ENCODE results near the gene ZFAND2A. TPM values are rescaled to one million over a fixed set of nuclear protein-coding genes. Genes with fewer than 3 reads are reported as not detected.

Gene ZFAND2A
- total and polyA plus RNA-seq, 2 of the 8 experiments (the other 6 are each of a cell fraction or from before 2014, with no cell fraction given) = 16.6 to 20.3 TPM

DNA sequence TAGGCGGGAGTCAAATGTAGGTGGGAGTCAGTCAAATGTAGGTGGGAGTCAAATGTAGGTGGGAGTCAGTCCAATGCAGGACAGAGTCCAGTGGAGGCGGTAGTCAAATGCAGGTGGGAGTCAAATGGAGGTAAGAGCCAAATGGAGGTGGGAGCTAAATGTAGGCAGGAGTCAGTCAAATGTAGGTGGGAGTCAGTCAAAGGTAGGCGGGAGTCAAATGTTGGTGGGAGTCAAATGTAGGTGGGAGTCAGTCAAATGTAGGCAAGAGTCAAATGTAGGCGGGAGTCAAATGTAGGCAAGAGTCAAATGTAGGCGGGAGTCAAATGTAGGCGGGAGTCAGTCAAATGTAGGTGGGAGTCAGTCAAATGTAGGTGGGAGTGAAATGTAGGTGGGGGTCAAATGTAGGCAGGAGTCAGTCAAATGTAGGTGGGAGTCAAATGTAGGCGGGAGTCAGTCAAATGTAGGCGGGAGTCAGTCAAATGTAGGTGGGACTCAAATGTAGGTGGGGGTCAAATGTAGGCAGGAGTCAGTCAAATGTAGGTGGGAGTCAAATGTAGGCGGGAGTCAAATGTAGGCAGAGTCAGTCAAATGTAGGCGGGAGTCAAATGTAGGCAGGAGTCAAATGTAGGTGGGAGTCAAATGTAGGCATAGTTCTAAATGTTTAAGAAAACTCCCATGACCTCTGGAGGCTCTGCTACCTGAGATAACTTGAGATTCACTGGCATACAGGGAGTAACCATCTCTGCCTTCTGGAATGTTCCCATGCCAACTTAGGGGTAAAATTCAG lies 30.2 kb upstream of the ZFAND2A start:
- no peak overlapping the region for H2BK20ac ChIP-seq (ENCODE audit: low read length)
- H2BK5ac ChIP-seq (ENCODE audit: low read depth, low read length) = no peak overlapping the region
- H2AFZ ChIP-seq (ENCODE audit: low read length) = no peak overlapping the region
- WGBS, 2 experiments (ENCODE audit: extremely low coverage in 1 of 2, insufficient coverage in 1 of 2, insufficient read length in 1 of 2, insufficient replicate concordance in 2 of 2, low coverage in 1 of 2, low lambda C conversion rate in 2 of 2, missing lambda C conversion rate in 1 of 2) = 94% methylated on average over 10 of the region's 10 CpGs; no CpG with 5 or more reads in 1 of the 2 experiments
- no peak overlapping the region for H3K27ac ChIP-seq (ENCODE audit: low read depth, low read length)
- no peak overlapping the region for H4K8ac ChIP-seq (ENCODE audit: extremely low read depth, insufficient read depth, low read length)
- peaks cover 4% of the 10 kb centered on the region; the same call in 1 of the 2 replicates for H3K23me2 ChIP-seq (ENCODE audit: low read depth, low read length)
- no peak for FAIRE-seq
- no peak overlapping the region for H3K4ac ChIP-seq (replicated peaks; ENCODE audit: insufficient read length, low read depth, low read length)
- no peak overlapping the region for H3K23ac ChIP-seq (ENCODE audit: insufficient read length)
- no peak overlapping the region for H3K4me3 ChIP-seq (ENCODE audit: extremely low read depth in 1 of 4, insufficient read depth in 2 of 4, low read depth in 3 of 4, low read length in 4 of 4)
- H3K4me1 ChIP-seq (replicated peaks in 1 of 4; ENCODE audit: control insufficient read depth in 3 of 4, insufficient read depth in 4 of 4, low read length in 3 of 4) = no peaks in the 10 kb centered on the region
- no peaks in the 10 kb centered on the region for H3K9me3 ChIP-seq (ENCODE audit: insufficient read depth in 2 of 2, low read depth in 1 of 2, low read length in 1 of 2)
- no peaks in the 10 kb centered on the region for H4K20me1 ChIP-seq (replicated peaks in 1 of 2; ENCODE audit: control insufficient read depth in 1 of 2, insufficient read depth in 2 of 2, low read length in 2 of 2)
- H3K56ac ChIP-seq (replicated peaks; ENCODE audit: insufficient read length, low read depth, low read length) = no peak overlapping the region
- no peaks in the 10 kb centered on the region for H3K27me3 ChIP-seq (replicated peaks in 1 of 4; ENCODE audit: control insufficient read depth in 3 of 4, extremely low read depth in 1 of 4, insufficient read depth in 3 of 4, low read length in 3 of 4)
- no peak overlapping the region for H4K91ac ChIP-seq (replicated peaks; ENCODE audit: insufficient read length, low read length)
- no peak overlapping the region for H3K4me2 ChIP-seq (ENCODE audit: insufficient read depth in 1 of 2, low read depth in 2 of 2, low read length in 2 of 2)
- no peak overlapping the region for H3K9ac ChIP-seq (replicated peaks in 1 of 4; ENCODE audit: extremely low read depth in 1 of 4, low read depth in 3 of 4, low read length in 3 of 4)
- H3K18ac ChIP-seq (ENCODE audit: extremely low read depth, low read length) = no peak overlapping the region
- no peak overlapping the region for H2AK5ac ChIP-seq (ENCODE audit: low read depth, low read length)
- CTCF ChIA-PET (ENCODE audit: partially characterized antibody) = no interaction called here
- TF ChIP-seq, protein P1, sequence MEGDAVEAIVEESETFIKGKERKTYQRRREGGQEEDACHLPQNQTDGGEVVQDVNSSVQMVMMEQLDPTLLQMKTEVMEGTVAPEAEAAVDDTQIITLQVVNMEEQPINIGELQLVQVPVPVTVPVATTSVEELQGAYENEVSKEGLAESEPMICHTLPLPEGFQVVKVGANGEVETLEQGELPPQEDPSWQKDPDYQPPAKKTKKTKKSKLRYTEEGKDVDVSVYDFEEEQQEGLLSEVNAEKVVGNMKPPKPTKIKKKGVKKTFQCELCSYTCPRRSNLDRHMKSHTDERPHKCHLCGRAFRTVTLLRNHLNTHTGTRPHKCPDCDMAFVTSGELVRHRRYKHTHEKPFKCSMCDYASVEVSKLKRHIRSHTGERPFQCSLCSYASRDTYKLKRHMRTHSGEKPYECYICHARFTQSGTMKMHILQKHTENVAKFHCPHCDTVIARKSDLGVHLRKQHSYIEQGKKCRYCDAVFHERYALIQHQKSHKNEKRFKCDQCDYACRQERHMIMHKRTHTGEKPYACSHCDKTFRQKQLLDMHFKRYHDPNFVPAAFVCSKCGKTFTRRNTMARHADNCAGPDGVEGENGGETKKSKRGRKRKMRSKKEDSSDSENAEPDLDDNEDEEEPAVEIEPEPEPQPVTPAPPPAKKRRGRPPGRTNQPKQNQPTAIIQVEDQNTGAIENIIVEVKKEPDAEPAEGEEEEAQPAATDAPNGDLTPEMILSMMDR (IDR thresholded peaks at IDR 0.05; ENCODE audit: control extremely low read depth in 1 of 3, insufficient read depth in 1 of 3, low read depth in 1 of 3, low read length in 3 of 3) = no peak
- TF ChIP-seq TBP (IDR thresholded peaks at IDR 0.05; ENCODE audit: low read depth, low read length) (no peak), RNF2 (IDR thresholded peaks at IDR 0.05; ENCODE audit: borderline replicate concordance, low read depth, low read length, missing control alignments, poor library complexity, severe bottlenecking) (no peak), GABPA (IDR thresholded peaks at IDR 0.05; ENCODE audit: borderline replicate concordance, insufficient read depth, low read length) (no peak), KDM5A (IDR thresholded peaks at IDR 0.05; ENCODE audit: low read length) (no peak)
- TF ChIP-seq, protein P2, sequence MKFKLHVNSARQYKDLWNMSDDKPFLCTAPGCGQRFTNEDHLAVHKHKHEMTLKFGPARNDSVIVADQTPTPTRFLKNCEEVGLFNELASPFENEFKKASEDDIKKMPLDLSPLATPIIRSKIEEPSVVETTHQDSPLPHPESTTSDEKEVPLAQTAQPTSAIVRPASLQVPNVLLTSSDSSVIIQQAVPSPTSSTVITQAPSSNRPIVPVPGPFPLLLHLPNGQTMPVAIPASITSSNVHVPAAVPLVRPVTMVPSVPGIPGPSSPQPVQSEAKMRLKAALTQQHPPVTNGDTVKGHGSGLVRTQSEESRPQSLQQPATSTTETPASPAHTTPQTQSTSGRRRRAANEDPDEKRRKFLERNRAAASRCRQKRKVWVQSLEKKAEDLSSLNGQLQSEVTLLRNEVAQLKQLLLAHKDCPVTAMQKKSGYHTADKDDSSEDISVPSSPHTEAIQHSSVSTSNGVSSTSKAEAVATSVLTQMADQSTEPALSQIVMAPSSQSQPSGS (IDR thresholded peaks at IDR 0.05; ENCODE audit: low read length) = no peak
- POLR2A ChIA-PET (ENCODE audit: partially characterized antibody) = no interaction called here
- H3K79me2 ChIP-seq (ENCODE audit: control insufficient read depth in 1 of 2, insufficient read depth in 2 of 2, low read length in 2 of 2) = no peaks in the 10 kb centered on the region
- H4K5ac ChIP-seq (ENCODE audit: insufficient read length, low read depth, low read length) = no peak overlapping the region
- no peak overlapping the region for H3K14ac ChIP-seq (ENCODE audit: insufficient read length)
- no peak overlapping the region for H2BK12ac ChIP-seq (ENCODE audit: low read depth, low read length)
- H3K79me1 ChIP-seq (ENCODE audit: low read depth, low read length) = no peaks in the 10 kb centered on the region
- no peak overlapping the region for H2BK15ac ChIP-seq (ENCODE audit: low read length)
- no peak overlapping the region for H2BK120ac ChIP-seq (replicated peaks; ENCODE audit: low read depth, low read length)
- DNase-seq (ENCODE audit: low read depth in 1 of 2, low spot score in 2 of 2) = no peak
- H3K36me3 ChIP-seq (ENCODE audit: control insufficient read depth in 2 of 4, insufficient read depth in 4 of 4, low read length in 3 of 4) = no peaks in the 10 kb centered on the region
